OCI-LY1 (cell line): Measurements from ENCODE around the gene FGF14.

Experiments used
- CTCF ChIP-seq: fragments of 200-600 bp; sonication (generic), shearing (Covaris generic); IDR thresholded peaks from 2 replicates; pipeline ENCODE4 v1.5.1; 2017; ENCODE audit warnings: mild to moderate bottlenecking, antibody characterized with exemption, low read length, moderate library complexity, mixed read lengths
- EZH2 ChIP-seq: fragments of 200-600 bp; sonication (generic), shearing (Covaris generic); IDR thresholded peaks from 2 replicates; pipeline ENCODE4 v1.8.0; 2017; ENCODE audit warnings: borderline replicate concordance, mixed run types, mild to moderate bottlenecking, antibody characterized with exemption, low read length, moderate library complexity, mixed read lengths

GRCh38 chr13:102328909-102329308 is 72.9 kb downstream of the FGF14 start:
- TF ChIP-seq CTCF (no peak), EZH2 (no peak)
